PC-9 (cell line): Measurements from ENCODE around the gene PTPN13.

ENCODE experiments used
- CTCF ChIP-seq: fragments of 200-600 bp; sonication (generic); conservative IDR thresholded peaks from 2 replicates; pipeline ENCODE4 v1.6.1; 2017; ENCODE audit warnings: mixed run types, antibody characterized with exemption, mild to moderate bottlenecking, moderate library complexity
- EZH2 ChIP-seq: fragments of 200-600 bp; sonication (generic); IDR thresholded peaks from 2 replicates; pipeline ENCODE4 v1.8.0; 2017; ENCODE audit warnings: antibody characterized with exemption, low read depth

GRCh38 chr4:86670298-86670697, 76.2 kb downstream of the PTPN13 start:
- TF ChIP-seq CTCF = no peak
- no peak for TF ChIP-seq EZH2
